GM12878 (cell line): ENCODE data around the gene RCN2. TPM values are rescaled to one million over a fixed set of nuclear protein-coding genes. Genes with fewer than 3 reads are reported as not detected.

Experiments used
- ATAC-seq: fragments of 200-7000 bp; cut with Tn5 transposase; 3 replicates; pipeline ENCODE4 v1.9.1; 2020; ENCODE audit warnings: mild to moderate bottlenecking, moderate library complexity
- BruUV-seq: library from RNA; stranded (reverse); fragments of 400-500 nt; replicated peaks from 2 replicates; lab custom pipeline; 2021; lab: Mats Ljungman, UMichigan
- CTCF ChIA-PET: fragments of 300-600 bp; sonication (Branson Sonifier 250); formaldehyde crosslinking; extraction: SDS; loops from one replicate; lab custom pipeline; 2021; ENCODE audit warnings: inconsistent platforms; lab: Yijun Ruan, JAX
- POLR2A ChIA-PET: fragments of 350-600 bp; formaldehyde crosslinking; extraction: SDS; loops from one replicate; lab custom pipeline; 2021; ENCODE audit warnings: inconsistent platforms; lab: Charles Lee
- RAD21 ChIA-PET: fragments of 300-600 bp; sonication (Branson Sonifier 250); formaldehyde crosslinking; loops from one replicate; lab custom pipeline; 2023; ENCODE audit warnings: antibody characterized with exemption; ENCODE audit not compliant: unreplicated experiment; lab: Charles Lee
- SMC1A ChIA-PET: fragments of 300-600 bp; sonication (Branson Sonifier 250); formaldehyde crosslinking; loops from one replicate; lab custom pipeline; 2023; ENCODE audit not compliant: unreplicated experiment, uncharacterized antibody; lab: Charles Lee
- DNase-seq: peaks from one replicate; pipeline ENCODE4 v3.0.0-alpha.2; 2011; ENCODE audit warnings: low read depth, low spot score
- FAIRE-seq: peaks from 3 replicates; lab custom pipeline; 2011; peaks lifted over from hg19 to GRCh38; lab: Jason Lieb, UNC
- H2AFZ ChIP-seq: 2 replicates; pipeline ENCODE4 v1.6.0; 2011; ENCODE audit warnings: low read depth, low read length, control low read depth; ENCODE audit not compliant: control insufficient read depth
- H3K27ac ChIP-seq: 2 replicates; pipeline ENCODE4 v1.5.1; 2011; ENCODE audit warnings: control low read depth; ENCODE audit not compliant: control insufficient read depth, insufficient read depth
- H3K27me3 ChIP-seq, 2 experiments: replicated peaks in 1 of 2; 2 replicates each; pipeline versions ENCODE4 v1.6.0 to v1.6.1; 2011; ENCODE audit warnings: low read length in 1 of 2; ENCODE audit not compliant: control insufficient read depth in 2 of 2, insufficient read depth in 2 of 2
- H3K36me3 ChIP-seq, 2 experiments: 2 replicates each; pipeline ENCODE4 v1.5.1; 2011; ENCODE audit warnings: low read length in 1 of 2; ENCODE audit not compliant: control insufficient read depth in 2 of 2, insufficient read depth in 2 of 2
- H3K4me1 ChIP-seq: 2 replicates; pipeline ENCODE4 v1.6.1; 2011; ENCODE audit warnings: mild to moderate bottlenecking, low read length, moderate library complexity, mixed read lengths; ENCODE audit not compliant: control insufficient read depth, insufficient read depth
- H3K4me2 ChIP-seq: 2 replicates; pipeline ENCODE4 v1.6.0; 2011; ENCODE audit warnings: control low read depth; ENCODE audit not compliant: control insufficient read depth, insufficient read depth
- H3K4me3 ChIP-seq: fragments of 200-600 bp; sonication (generic); 2 replicates; pipeline ENCODE4 v1.5.1; 2016
- H3K79me2 ChIP-seq: 2 replicates; pipeline ENCODE4 v1.6.0; 2011; ENCODE audit warnings: low read length; ENCODE audit not compliant: control insufficient read depth, insufficient read depth
- H3K9ac ChIP-seq: 2 replicates; pipeline ENCODE4 v1.8.0; 2011; ENCODE audit warnings: low read length, control low read depth, mixed read lengths; ENCODE audit not compliant: control insufficient read depth, insufficient read depth
- H3K9me3 ChIP-seq: replicated peaks from 3 replicates; pipeline ENCODE4 v1.5.1; 2011; ENCODE audit warnings: mild to moderate bottlenecking, low read length; ENCODE audit not compliant: control insufficient read depth, insufficient read depth
- H4K20me1 ChIP-seq: 2 replicates; pipeline ENCODE4 v1.6.0; 2011; ENCODE audit not compliant: control insufficient read depth, insufficient read depth
- BCLAF1 ChIP-seq: fragments of 450-650 bp; IDR thresholded peaks from 2 replicates; pipeline ENCODE4 v1.6.1; 2017; ENCODE audit warnings: antibody characterized with exemption, mild to moderate bottlenecking, moderate library complexity
- CEBPB ChIP-seq, 2 experiments: fragments of 150-350 bp in 1 of 2; IDR thresholded peaks; 2 replicates each; pipeline ENCODE4 v1.6.1; 2012 to 2014; ENCODE audit warnings: low read depth in 2 of 2, low read length in 2 of 2, borderline replicate concordance in 1 of 2, inconsistent platforms in 1 of 2
- EP300 ChIP-seq, 2 experiments: fragments of 150-350 bp in 1 of 2; IDR thresholded peaks; 2 replicates each; pipeline ENCODE4 v1.6.1; 2011 to 2012; ENCODE audit warnings: low read depth in 2 of 2, low read length in 2 of 2, borderline replicate concordance in 1 of 2, improper control_type of control experiment in 1 of 2, inconsistent platforms in 1 of 2; ENCODE audit not compliant: control insufficient read depth in 1 of 2
- MEF2B ChIP-seq: fragments of 450-650 bp; IDR thresholded peaks from 2 replicates; pipeline ENCODE4 v1.6.1; 2018; ENCODE audit warnings: mild to moderate bottlenecking, moderate library complexity; ENCODE audit not compliant: partially characterized antibody, poor library complexity, severe bottlenecking
- NR2C1 ChIP-seq: fragments of 450-650 bp; IDR thresholded peaks from 2 replicates; pipeline ENCODE4 v1.6.1; 2017; ENCODE audit warnings: antibody characterized with exemption, mild to moderate bottlenecking, moderate library complexity
- RELA ChIP-seq: fragments of 450-650 bp; IDR thresholded peaks from 2 replicates; pipeline ENCODE4 v1.8.0; 2014; ENCODE audit warnings: borderline replicate concordance; ENCODE audit not compliant: partially characterized antibody
- SKIL ChIP-seq: fragments of 450-650 bp; IDR thresholded peaks from 2 replicates; pipeline ENCODE4 v1.6.1; 2017; ENCODE audit warnings: mild to moderate bottlenecking, low read depth, inconsistent platforms; ENCODE audit not compliant: poor library complexity, severe bottlenecking
- SREBF1 ChIP-seq: IDR thresholded peaks from 2 replicates; pipeline ENCODE4 v1.6.1; 2012; ENCODE audit warnings: mild to moderate bottlenecking, low read length
- SUZ12 ChIP-seq: fragments of 200-600 bp; sonication (generic); IDR thresholded peaks from one replicate; pipeline ENCODE4 v1.6.1; 2018; ENCODE audit warnings: antibody characterized with exemption, mild to moderate bottlenecking; ENCODE audit not compliant: unreplicated experiment
- TARDBP ChIP-seq: IDR thresholded peaks from 2 replicates; pipeline ENCODE4 v1.6.1; 2016; ENCODE audit warnings: borderline replicate concordance
- ZBTB40 ChIP-seq: fragments of 450-650 bp; IDR thresholded peaks from 2 replicates; pipeline ENCODE4 v1.6.1; 2016; ENCODE audit warnings: mild to moderate bottlenecking, moderate library complexity, borderline replicate concordance
- ZSCAN29 ChIP-seq: fragments of 450-650 bp; IDR thresholded peaks from 2 replicates; pipeline ENCODE4 v1.6.1; 2017; ENCODE audit warnings: mild to moderate bottlenecking, moderate library complexity
- WGBS: methylation state at CpG from one replicate; pipeline ENCODE4 v1.1.6; 2016; ENCODE audit warnings: low lambda C conversion rate; ENCODE audit not compliant: insufficient replicate concordance, insufficient coverage; ENCODE audit errors: missing lambda C conversion rate; 5-methylcytosine and 5-hydroxymethylcytosine counted together
- in situ Hi-C: fragments of 300-500 bp; cut with MboI; formaldehyde crosslinking; loops from 9 replicates; pipeline ENCODE4 v1.14.3; 2018; ENCODE audit warnings: mixed read lengths
- intact Hi-C: fragments of 100-400 bp; cut with micrococcal nuclease; formaldehyde crosslinking; loops from one replicate; pipeline ENCODE4 v1.14.2; 2022; ENCODE audit not compliant: unreplicated experiment
- polyA plus RNA-seq, 11 experiments: library from polyadenylated mRNA; depleted of rRNA in 4 of 11; unstranded in 6 of 11; stranded (reverse) in 5 of 11; fragments of >200 nt; fragmentation: Nextera tagmentation in 4 of 11; fragmentation: Illumina TruSeq in 1 of 11; extraction: Ambion mirVana in 4 of 11; extraction: Trizol in 1 of 11; gene quantifications; 1 replicate in 1 of 11; 2 replicates in 10 of 11; pipeline versions ENCODE4 v1.2.1 to v1.2.3, GENCODE V29; 2011 to 2016; ENCODE audit warnings: inconsistent platforms in 2 of 11, missing spikeins in 2 of 11, low read depth in 1 of 11
- total RNA-seq, 4 experiments: library from RNA; depleted of rRNA in 3 of 4; stranded (reverse); fragments of >200 nt in 3 of 4; fragmentation: Illumina TruSeq in 1 of 4; extraction: Trizol in 1 of 4; gene quantifications; 2 replicates each; pipeline versions ENCODE4 v1.2.1 to v1.2.3, GENCODE V29; 2013 to 2021
- TF ChIP-seq, protein P1 (sequence below): IDR thresholded peaks from 2 replicates; pipeline ENCODE4 v1.6.1; 2012; ENCODE audit warnings: low read depth, low read length, improper control_type of control experiment

The RCN2 gene
- total and polyA plus RNA-seq, 10 of the 15 experiments (the other 5 are each of a cell fraction or from before 2014, with no cell fraction given): 4.9 to 41.0 (median 12.9) TPM

DNA sequence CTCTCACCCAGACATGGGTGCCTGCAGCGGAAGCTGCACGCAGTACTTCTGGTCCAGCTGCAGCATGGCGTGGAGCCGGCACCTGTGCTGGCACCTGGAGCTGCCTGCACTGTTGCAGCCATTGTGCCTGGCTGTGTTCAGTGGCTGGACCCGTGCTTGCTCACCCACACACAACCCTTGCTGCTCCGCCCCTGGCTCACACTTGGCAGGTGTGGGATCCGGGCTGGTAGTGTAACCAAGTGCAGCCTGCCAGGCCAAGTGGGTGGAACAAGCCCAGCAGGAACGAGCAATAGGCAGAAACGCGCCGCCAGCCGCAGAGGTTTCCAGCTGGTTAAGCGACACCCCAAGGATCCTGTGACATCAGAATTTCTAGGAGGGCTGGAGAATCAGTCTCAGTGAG is 15.2 kb upstream of the RCN2 start:
- Histone ChIP-seq H2AFZ (no peak overlapping the region), H3K79me2 (no peaks in the 10 kb centered on the region), H3K9me3 (no peaks in the 10 kb centered on the region), H3K4me2 (no peak overlapping the region), H3K9ac (no peak overlapping the region), H3K4me3 (no peak overlapping the region), H3K36me3 (no peaks in the 10 kb centered on the region), H4K20me1 (no peaks in the 10 kb centered on the region), H3K27me3 (peaks cover 0 to 4% of the 10 kb centered on the region in 2 experiments; a peak in 1 of 4 replicates), H3K4me1 (no peaks in the 10 kb centered on the region), H3K27ac (no peak overlapping the region)
- ATAC-seq (no peak), FAIRE-seq (no peak), DNase-seq (no peak)
- intact Hi-C loops: no loop called here
- in situ Hi-C loops: no loop called here
- POLR2A ChIA-PET: no interaction called here
- SMC1A ChIA-PET: no interaction called here
- WGBS: 67% methylated on average over 13 of the region's 13 CpGs
- CTCF ChIA-PET: interaction anchor here (1.4 kb wide), 1 partner anchor 25 kb away, joined by 5 read pairs; no protein-coding TSS in a partner anchor
- RAD21 ChIA-PET: interaction anchor here (0.6 kb wide), 1 partner anchor 21 kb away, joined by 3 read pairs; no protein-coding TSS in a partner anchor
- no TSS peak for BruUV-seq
- TF ChIP-seq SKIL: no peak
- TF ChIP-seq ZSCAN29: no peak
- no peak for TF ChIP-seq EP300 (IDR thresholded peaks at IDR 0.05; ENCODE audit: borderline replicate concordance in 1 of 2, control insufficient read depth in 1 of 2, low read depth in 2 of 2, low read length in 2 of 2)
- TF ChIP-seq TARDBP: no peak
- TF ChIP-seq, protein P1, sequence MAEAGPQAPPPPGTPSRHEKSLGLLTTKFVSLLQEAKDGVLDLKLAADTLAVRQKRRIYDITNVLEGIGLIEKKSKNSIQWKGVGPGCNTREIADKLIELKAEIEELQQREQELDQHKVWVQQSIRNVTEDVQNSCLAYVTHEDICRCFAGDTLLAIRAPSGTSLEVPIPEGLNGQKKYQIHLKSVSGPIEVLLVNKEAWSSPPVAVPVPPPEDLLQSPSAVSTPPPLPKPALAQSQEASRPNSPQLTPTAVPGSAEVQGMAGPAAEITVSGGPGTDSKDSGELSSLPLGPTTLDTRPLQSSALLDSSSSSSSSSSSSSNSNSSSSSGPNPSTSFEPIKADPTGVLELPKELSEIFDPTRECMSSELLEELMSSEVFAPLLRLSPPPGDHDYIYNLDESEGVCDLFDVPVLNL: no peak
- no peak for TF ChIP-seq RELA
- no peak for TF ChIP-seq ZBTB40
- no peak for TF ChIP-seq CEBPB (IDR thresholded peaks at IDR 0.05; ENCODE audit: borderline replicate concordance in 1 of 2, low read depth in 2 of 2, low read length in 2 of 2)
- no peak for TF ChIP-seq NR2C1
- TF ChIP-seq SREBF1: no peak
- no peak for TF ChIP-seq MEF2B
- TF ChIP-seq SUZ12: no peak
- TF ChIP-seq BCLAF1: no peak
